ENCODE measurements around the gene KRTAP1-1. TPM values are rescaled to one million over a fixed set of nuclear protein-coding genes. Genes with fewer than 3 reads are reported as not detected.
A peak's percentile ranks its signal among the peaks of the same experiment; 100 is the strongest.

KRTAP1-1 gene
- total and polyA plus RNA-seq, 2 of the 4 experiments (the other 2 are of a cell fraction), result 0.90 to 1.2 TPM

- no peaks in the 10 kb centered on the region for H3K9me3 ChIP-seq (ENCODE audit: control insufficient read depth, insufficient read depth, low read length)
- in situ Hi-C loops (cut with MboI; ENCODE audit: low sequenced_read_pairs), result no loop called here
- peak overlapping the region; percentile 33; the same call in 1 of the 2 replicates for H3K18ac ChIP-seq (ENCODE audit: low read depth, low read length)
- intact Hi-C loops (cut with micrococcal nuclease), result no loop called here
- H2AK9ac ChIP-seq (replicated peaks; ENCODE audit: low read depth, low read length, poor library complexity), result no peak overlapping the region
- no peak overlapping the region for H2AFZ ChIP-seq (replicated peaks; ENCODE audit: low read length, poor library complexity)
- peaks cover 7% of the 10 kb centered on the region for H3K9me1 ChIP-seq (ENCODE audit: insufficient read depth, low read length)
- peak overlapping the region; percentile 83; the same call in 1 of the 2 replicates for H2AK5ac ChIP-seq (ENCODE audit: low read depth, low read length)
- H3K36me3 ChIP-seq (ENCODE audit: control insufficient read depth, insufficient read depth, low read length), result no peaks in the 10 kb centered on the region
- no peak overlapping the region for H3K56ac ChIP-seq (ENCODE audit: extremely low read depth, insufficient read depth, low read length)
- H4K91ac ChIP-seq (ENCODE audit: insufficient read depth, low read depth, low read length), result peak overlapping the region; percentile 61; the same call in 1 of the 2 replicates
- H3K14ac ChIP-seq (replicated peaks; ENCODE audit: low read depth, low read length), result 0 out of 2 replicates have a peak overlapping the region, but pooled peaks have one; percentile 24
- H3K9ac ChIP-seq (ENCODE audit: low read depth, low read length), result no peak overlapping the region
- H3K4ac ChIP-seq (ENCODE audit: low read depth, low read length), result peak overlapping the region; percentile 65
- H4K5ac ChIP-seq (ENCODE audit: low read depth, low read length), result no peak overlapping the region
- no peak overlapping the region for H3K23ac ChIP-seq (ENCODE audit: low read depth, low read length)
- ATAC-seq (ENCODE audit: low read depth) (no peak), DNase-seq (no peak)
- H2BK20ac ChIP-seq (ENCODE audit: low read depth, low read length), result peak overlapping the region; percentile 93
- ChIA-PET CTCF (no interaction called here), POLR2A (ENCODE audit: unreplicated experiment) (no interaction called here)
- no peaks in the 10 kb centered on the region for H3K79me1 ChIP-seq (ENCODE audit: low read depth in 1 of 2, low read length in 2 of 2)
- no peak overlapping the region for H2BK5ac ChIP-seq (ENCODE audit: low read depth, low read length, poor library complexity, severe bottlenecking)
- no peak for TF ChIP-seq CEBPB (IDR thresholded peaks at IDR 0.05; ENCODE audit: low read depth, low read length)
- no peak for TF ChIP-seq ELK1 (IDR thresholded peaks at IDR 0.05; ENCODE audit: borderline replicate concordance, low read depth, low read length)
- no peak for TF ChIP-seq CTCF (conservative IDR thresholded peaks at IDR 0.05; ENCODE audit: low read depth, low read length)
- no peak for TF ChIP-seq CHD1 (IDR thresholded peaks at IDR 0.05; ENCODE audit: low read depth, low read length)
- no peak for TF ChIP-seq RCOR1 (IDR thresholded peaks at IDR 0.05; ENCODE audit: insufficient replicate concordance, low read length)
- TF ChIP-seq NFE2L2 (IDR thresholded peaks at IDR 0.05; ENCODE audit: low read depth, low read length), result no peak
- TF ChIP-seq RFX5 (IDR thresholded peaks at IDR 0.05; ENCODE audit: low read depth, low read length), result no peak
- TF ChIP-seq SMC3 (IDR thresholded peaks at IDR 0.05; ENCODE audit: low read depth, low read length), result no peak
- no peak for TF ChIP-seq RAD21 (IDR thresholded peaks at IDR 0.05; ENCODE audit: low read length)
- no peak for TF ChIP-seq FOS (IDR thresholded peaks at IDR 0.05; ENCODE audit: low read depth, low read length)
- no peak for TF ChIP-seq POLR2A (IDR thresholded peaks at IDR 0.05; ENCODE audit: low read depth, low read length)
- TF ChIP-seq BHLHE40 (IDR thresholded peaks at IDR 0.05; ENCODE audit: low read depth, low read length), result no peak
- no peak for TF ChIP-seq MAZ (IDR thresholded peaks at IDR 0.05; ENCODE audit: borderline replicate concordance, low read depth, low read length)
- TF ChIP-seq MXI1 (IDR thresholded peaks at IDR 0.05; ENCODE audit: borderline replicate concordance, low read depth, low read length), result no peak
- TF ChIP-seq MAFK (IDR thresholded peaks at IDR 0.05; ENCODE audit: low read depth, low read length), result no peak
- no peak for TF ChIP-seq USF2 (IDR thresholded peaks at IDR 0.05; ENCODE audit: low read depth, low read length)
- H3K27ac ChIP-seq (ENCODE audit: insufficient read depth, low read length), result no peak overlapping the region
- no TSS peak for BruUV-seq (replicated peaks)
- peak overlapping the region; percentile 25; the same call in 2 of the 3 replicates for H2BK15ac ChIP-seq (ENCODE audit: low read depth, low read length)
- dilution Hi-C loops (cut with HindIII; ENCODE audit: low sequenced_read_pairs, unreplicated experiment), result no loop called here
- no CpG with 5 or more reads among the region's 3 CpGs for WGBS, 2 experiments (ENCODE audit: extremely low coverage in 2 of 2, insufficient read length in 1 of 2)
- peak overlapping the region; percentile 40 for H2BK120ac ChIP-seq (ENCODE audit: low read depth, low read length)
- no peak overlapping the region for H3K4me2 ChIP-seq (ENCODE audit: low read depth, low read length)
- H3K4me3 ChIP-seq (ENCODE audit: insufficient read depth, low read depth, low read length), result no peak overlapping the region
- peaks cover 4% of the 10 kb centered on the region; the same call in 1 of the 2 replicates for H3K4me1 ChIP-seq (ENCODE audit: control insufficient read depth, insufficient read depth, low read length)
- H3K27me3 ChIP-seq (ENCODE audit: control insufficient read depth, insufficient read depth, low read length), result no peaks in the 10 kb centered on the region
- no peak overlapping the region for H4K8ac ChIP-seq (ENCODE audit: low read depth in 2 of 2, low read length in 2 of 2)
- no peaks in the 10 kb centered on the region for H4K20me1 ChIP-seq (ENCODE audit: insufficient read depth, low read length)
These were observed 27.8 kb upstream of the KRTAP1-1 start for GRCh38 chr17:41069031-41069430.
